SK-N-MC (cell line): ENCODE measurements around the gene IFFO2.

Experiments used
- EZH2 ChIP-seq: fragments of 200-600 bp; sonication (generic); IDR thresholded peaks from one replicate; pipeline ENCODE4 v1.6.1; 2017; ENCODE audit warnings: antibody characterized with exemption
- FOXP2 ChIP-seq: optimal IDR thresholded peaks from 2 replicates; pipeline ENCODE3; 2011; ENCODE audit warnings: mild to moderate bottlenecking, moderate library complexity; ENCODE audit not compliant: insufficient read depth; ENCODE audit errors: extremely low read length, control extremely low read depth
- POLR2AphosphoS5 ChIP-seq: IDR thresholded peaks from 2 replicates; pipeline ENCODE4 v1.6.1; 2012; ENCODE audit warnings: mild to moderate bottlenecking, low read depth, low read length, borderline replicate concordance

DNA sequence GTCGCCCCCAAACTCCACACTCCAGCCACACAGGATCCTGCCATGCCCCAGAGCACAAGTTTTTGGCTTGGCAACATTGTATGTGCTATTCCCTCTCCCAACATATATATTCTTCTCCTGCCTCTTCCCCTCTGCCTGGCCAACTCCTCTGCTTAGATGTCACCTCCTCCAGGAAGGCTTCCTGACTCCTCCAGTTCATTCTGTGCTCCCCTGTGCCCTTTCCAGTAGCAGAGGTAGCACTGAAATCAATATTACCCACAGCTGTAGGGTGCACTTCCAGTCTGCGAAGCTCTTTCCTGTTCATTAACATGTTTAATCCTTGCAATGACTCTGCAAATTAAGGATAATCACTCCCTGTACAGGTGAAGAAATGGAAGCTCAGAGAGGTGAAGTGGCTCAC is 75.3 kb downstream of the IFFO2 start:
- TF ChIP-seq POLR2AphosphoS5: no peak
- TF ChIP-seq EZH2: no peak
- no peak for TF ChIP-seq FOXP2
